GM18517 (cell line): ENCODE results near the gene RPH3AL.

Experiments used
- ATAC-seq: cut with Tn5 transposase; IDR thresholded peaks from one replicate; pipeline ENCODE4 v1.9.1; 2021; ENCODE audit warnings: mild to moderate bottlenecking, moderate library complexity; ENCODE audit not compliant: unreplicated experiment

Gene RPH3AL

DNA sequence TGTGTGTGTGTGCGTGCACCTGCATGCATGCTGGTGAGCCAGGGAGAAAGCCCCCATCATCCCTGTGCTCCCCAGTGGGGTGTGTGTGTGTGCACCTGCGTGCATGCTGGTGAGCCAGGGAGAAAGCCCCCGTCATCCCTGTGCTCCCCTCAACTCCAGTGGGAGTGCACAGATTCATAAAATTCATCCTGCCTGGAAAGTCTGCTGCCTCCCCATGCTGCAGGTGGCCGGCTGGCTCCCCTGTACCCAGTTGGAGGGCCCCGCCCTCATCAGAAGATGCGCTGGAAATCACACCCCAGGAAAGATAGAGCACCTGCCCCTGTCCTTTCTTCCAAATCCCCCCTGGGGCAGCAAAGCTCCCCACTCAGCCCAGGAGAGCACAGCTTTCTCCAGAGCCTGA, 86.4 kb downstream of the RPH3AL start:
- no peak for ATAC-seq

DNA sequence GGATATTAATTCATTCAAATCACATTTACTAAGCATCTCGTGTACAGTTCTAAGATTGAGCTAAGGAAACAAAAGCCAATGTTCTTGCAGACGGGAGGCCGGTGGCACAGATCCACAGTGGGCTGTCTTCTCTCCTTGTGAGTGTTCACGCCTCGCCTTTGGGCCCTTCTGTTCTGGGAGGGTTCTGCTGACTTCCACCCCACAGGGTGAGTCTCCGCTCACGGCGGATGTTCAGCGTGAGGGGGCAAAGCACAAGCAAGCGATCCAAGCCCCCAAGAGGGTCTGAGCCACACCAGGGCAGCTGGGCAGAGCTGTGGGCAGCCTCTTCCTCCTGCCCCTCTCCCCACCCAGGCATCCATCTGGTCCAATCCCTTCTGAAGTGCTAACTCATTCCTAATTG, 86.9 kb downstream of the RPH3AL start:
- no peak for ATAC-seq

DNA sequence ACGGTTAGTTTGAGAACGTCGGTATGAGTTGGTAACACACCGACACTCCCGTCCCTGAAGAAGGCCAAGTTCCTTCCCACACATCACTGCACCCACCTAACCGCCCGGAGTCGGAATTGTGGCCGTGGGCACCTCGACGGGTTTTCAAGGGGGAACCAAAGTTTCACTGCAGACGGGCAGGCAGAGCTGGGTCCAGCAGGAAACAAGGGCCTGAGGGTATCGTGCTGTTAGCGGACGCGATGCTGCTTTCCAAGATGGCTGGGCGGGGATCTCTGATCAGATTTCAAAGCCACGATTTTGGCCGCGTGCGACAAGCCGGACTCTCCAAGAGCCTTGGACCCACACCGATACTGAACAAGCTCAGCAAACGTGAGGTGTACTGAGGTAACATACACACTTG, 88.8 kb downstream of the RPH3AL start:
- no peak for ATAC-seq

DNA sequence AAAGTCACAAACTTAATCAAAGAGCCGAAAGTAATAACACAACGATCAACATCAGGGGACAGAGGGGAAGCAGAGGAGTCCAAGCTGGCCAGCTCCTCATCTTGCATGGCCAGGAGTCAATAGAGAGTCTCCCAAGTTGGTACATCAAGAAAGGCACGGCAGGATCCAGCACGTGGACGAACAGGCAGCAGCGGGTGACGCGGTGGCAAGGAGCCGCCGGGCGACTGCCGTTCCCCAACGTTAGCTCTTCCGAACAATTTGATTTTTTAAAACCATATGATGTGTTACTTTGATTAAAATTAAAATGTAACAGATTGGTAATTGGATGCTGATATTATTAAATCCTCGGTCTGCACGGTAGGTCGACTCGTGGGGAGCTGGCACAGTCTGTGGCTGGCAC, 89.3 kb downstream of the RPH3AL start:
- ATAC-seq = no peak

DNA sequence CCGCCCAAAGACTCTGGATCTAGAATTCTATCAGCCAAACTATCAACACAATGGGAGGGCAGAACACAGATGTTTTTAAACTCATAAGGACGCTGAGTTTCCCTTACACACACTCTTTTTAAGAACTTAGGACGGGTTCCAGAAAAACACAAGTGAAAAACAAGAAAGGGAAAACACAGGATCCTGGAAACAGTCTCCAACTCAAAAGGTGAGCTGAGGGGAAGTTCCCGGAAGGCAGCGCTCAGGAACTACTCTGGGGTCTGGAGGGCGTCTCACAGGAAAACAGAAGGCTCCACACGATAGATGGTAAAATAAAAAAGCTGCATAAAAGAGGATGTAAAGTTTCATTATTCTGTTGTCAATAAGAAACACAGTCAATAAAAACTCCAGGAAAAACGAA, 91.0 kb downstream of the RPH3AL start:
- no peak for ATAC-seq

DNA sequence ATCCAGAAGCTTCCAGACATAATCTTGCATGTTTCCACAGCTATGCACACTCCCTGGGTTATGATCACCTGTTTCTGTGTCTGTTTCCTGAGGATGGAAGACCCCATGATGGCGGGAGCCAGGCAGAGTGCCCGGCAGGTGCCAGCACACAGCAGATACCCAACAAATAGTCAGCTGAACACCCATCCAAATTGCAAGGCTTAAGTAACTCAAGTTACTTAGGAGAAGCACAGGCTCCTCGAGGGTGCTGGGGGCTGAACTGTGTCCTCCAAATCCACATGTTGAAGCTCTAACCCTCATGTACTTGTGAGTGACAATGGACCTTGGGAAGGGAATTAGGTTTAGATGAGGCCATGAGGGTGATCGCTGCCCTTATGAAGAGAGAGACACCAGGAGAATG, 91.7 kb downstream of the RPH3AL start:
- no peak for ATAC-seq

DNA sequence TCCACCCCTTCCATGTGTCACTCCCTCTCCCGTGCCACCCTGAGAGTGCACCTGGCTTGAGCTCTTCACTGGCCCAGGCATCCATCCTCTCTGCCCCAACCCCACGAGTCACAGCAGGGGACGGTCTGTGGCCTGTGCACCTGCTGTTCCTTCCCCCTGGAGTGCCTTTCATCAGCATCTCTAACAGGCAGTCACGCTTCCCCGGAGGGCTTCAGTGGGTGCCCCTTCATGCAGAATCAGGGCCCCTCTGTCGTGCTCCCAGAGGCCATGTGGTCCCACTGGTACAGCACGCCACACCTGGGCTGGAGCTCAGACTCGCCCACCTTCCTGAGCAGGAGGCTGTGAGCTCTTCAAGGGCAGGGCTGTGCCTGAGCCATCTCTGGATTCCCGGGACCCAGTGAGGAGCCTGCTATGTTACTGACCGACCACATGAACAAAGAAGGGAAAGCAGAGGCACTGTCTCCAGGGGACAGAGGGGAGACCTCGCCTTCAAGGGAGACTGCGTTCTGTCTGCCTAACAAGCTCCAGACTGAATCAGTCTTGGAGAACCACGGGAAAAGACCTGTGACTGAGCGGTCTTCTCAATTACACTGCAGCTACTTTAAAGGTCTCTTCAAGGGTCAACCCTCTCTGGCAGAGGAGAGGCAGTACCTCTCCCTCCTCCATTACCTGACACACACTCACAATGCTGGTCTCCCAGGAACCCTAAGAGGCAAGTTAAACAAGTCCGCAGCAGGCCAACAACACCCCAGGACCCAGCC, 92.4 kb downstream of the RPH3AL start:
- no peak for ATAC-seq

DNA sequence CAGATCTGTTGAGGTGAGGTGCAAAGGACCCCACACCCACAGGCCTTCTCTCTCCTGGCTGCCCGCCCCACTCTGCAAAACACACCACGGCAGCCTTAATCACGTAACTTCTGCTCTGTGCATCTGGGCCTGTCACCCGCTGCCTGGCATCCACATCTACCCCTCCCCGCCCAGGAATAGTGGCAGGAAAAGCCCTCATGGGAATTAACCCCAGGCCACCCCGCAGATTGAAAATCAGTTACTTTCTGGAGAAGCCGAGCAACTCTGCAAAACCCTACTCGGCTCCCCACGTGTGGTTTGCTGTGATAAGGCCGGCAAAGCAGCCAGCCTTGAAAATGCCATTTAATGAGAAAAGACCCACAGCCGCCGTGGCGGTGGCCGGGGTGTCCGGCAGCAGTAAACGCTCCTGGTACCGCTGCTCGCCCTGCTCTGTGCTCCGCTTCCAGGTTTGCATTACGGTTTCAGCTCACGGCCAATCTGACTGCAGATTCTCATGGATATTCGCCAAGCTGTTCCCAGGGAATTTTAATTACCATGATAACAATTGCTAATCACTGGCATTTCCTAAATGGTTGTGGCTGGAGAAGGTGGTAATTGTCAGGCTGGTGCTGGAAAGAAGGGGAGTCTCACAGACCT, 93.1 kb downstream of the RPH3AL start:
- ATAC-seq = no peak

DNA sequence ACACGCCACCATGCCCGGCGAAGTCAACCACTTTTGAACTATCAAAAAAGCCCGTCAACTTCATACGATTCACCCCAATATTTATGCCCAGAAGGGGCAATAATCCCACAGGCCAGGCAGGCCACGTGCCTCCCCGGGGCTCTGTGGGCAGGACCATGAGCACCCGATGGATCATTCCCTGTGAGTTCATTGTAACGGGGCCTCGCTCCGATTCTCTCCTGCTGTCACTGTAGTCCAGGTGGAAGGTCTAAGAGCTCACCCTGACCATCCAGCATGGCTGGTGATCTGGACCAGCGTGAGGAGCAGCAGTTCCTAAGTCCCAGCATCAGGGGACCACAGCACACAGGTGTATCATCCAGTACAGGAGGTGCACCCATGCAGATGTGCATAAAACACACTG, 93.7 kb downstream of the RPH3AL start:
- no peak for ATAC-seq

DNA sequence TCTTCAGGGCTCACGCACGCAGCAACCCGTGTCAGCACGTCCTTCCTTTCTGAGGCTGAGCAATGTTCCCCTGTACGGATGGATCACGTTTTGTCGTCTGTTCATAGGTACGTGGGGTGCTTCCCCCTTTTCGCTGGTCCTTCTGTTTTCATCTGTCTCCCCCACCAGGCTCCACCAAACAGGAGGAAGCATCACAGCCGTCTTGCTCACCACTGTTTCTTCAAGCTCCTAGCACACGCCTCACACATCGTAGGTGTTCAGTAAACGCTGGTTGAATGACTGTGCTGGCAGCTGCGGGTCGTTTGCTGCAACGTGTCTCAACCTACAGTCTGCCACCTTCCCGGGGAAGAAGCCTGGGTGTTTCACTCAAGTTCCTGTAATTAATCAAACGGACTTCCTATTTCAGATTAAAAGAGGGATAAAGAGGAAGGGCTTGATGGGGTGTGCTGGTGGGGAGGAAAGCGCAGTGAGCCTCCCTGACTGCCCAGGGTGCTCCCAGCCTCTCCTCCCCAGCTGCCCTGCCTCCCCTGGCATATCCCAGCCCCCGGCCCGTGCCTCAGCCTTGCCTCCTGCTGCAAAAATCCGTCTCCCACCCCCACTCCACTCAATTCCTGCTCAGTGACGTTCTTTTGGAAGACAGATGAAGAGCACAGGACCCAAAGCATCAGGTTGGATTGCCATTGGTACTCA, 94.4 kb downstream of the RPH3AL start:
- no peak for ATAC-seq

DNA sequence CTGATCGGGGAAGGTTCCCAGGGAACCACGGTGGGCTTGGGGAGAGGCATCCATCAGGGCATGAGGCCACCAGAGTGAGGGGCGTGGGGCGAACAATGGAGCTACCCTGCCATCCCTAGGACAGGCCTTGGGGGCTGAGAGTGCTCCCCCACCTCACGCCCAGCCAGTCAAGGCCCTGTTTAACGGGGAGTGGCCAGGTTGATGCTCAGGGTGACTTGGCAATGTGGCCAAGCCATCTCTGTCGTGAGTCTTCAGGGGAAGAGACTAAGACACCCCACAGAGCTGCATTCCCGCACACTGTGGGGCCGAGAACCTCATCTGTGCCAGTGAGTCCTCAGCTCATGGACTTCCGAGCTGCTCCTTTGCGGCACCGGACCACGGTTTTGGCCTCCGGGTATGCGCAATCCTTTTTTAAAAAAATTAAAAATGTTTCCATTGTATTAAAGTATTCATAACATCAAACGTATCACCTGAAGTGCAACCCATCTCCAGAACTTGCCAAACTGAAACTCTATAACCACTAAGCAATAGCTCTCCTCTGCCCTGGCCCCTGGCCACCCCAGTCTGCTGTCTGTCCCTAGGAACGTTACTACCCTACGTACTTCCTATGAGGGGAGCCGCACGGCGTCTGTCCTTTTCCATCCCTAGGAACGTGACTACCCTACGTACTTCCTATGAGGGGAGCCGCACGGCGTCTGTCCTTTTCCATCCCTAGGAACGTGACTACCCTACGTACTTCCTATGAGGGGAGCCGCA, 99.3 kb downstream of the RPH3AL start:
- no peak for ATAC-seq

DNA sequence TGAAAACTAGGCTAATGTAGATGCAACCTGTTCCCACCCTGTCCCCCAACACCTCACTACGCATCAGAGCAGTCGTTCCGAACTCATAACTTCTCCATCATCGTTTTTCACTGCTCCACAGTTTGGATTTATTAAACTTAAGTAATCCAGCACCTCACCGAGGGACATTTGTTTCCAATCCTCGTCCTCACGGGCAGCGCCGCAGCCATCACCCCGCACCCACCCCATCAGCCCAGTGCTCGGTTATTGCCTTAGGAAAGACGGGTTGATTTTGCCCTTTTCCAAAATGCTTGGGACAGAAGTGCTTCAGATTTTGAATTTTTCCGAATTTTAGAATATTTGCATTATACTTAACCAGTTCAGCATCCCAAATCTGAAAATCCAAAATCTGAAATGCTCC, 100.2 kb downstream of the RPH3AL start:
- no peak for ATAC-seq

DNA sequence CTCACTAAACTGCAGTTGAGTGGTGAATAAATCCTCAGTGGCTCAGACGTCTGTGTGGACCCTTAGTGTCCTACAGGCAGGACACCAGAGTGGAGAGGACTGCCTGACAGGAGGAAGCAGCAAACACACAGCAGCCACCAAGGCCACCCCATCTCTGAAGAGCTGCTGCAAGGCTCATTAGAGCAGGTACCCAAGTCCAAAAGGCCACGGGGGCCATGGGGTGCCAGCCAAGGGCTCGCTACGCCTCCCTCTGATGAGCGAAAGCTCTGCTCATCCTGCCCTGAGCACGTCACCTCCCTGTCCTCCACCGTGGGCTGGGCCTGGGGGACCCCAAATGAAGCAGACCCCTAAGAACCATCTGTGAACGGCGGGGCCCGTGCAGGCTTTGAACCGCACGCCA, 101.1 kb downstream of the RPH3AL start:
- ATAC-seq = no peak

DNA sequence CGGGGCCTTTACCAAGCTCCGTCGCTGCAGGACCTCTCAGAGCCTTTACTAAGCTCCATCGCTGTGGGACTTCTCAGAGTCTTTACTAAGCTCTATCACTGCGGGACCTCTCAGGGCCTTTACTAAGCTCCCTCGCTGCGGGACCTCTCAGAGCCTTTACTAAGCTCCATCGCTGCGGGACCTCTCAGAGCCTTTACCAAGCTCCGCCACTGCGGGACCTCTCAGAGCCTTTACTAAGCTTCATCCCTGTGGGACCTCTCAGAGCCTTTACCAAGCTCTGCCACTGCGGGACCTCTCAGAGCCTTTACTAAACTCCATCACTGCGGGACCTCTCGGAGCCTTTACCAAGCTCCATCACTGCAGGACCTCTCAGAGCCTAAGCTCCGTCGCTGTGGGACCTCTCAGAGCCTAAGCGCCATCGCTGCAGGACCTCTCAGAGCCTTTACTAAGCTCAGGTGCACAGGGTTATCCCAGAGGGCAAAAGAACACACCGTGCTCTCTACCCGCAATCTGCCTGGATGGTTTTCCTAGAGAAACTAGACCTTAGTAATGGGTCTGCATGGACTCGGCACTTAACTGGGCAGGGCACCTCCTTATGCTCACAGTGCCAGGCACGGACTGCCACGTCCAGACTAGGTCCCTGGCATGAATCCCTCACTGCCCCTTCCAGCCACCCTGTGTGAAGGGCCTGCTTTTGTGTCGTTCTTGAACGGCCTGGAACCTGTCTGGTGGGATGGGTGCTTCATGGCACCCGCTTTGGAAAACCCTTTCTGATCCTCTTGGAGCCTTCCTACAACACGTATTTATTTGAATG, 101.9 kb downstream of the RPH3AL start:
- ATAC-seq = no peak

DNA sequence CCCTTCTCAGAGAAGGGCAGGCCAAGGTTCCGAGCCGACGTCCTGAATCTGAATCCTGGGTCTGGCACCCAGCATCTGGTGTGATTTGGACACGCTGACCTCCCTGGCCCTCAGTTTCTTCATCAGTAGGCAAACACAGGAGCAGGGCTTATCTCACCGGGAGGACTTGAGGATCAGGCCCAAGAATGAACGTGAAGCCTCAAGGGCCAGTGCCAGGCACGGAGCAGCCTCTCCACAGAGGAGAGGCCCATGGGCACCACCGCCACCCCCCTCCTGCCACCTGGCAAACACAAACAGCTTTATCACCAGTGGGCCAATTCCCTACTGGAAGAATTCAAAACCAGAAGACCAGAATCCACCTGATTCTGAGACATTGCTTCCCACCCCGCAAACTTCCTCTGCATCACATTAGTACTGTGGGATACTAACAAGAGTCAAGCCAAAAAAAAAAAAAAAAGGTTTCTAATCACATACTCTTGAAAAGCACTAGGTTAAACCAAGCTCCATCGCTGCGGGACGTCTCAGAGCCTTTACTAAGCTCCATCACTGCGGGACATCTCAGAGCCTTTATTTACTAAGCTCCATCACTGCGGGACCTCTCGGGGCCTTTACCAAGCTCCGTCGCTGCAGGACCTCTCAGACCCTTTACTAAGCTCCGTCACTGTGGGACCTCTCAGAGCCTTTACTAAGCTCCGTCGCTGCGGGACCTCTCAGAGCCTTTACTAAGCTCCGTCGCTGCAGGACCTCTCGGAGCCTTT, 103.2 kb downstream of the RPH3AL start:
- ATAC-seq = no peak

DNA sequence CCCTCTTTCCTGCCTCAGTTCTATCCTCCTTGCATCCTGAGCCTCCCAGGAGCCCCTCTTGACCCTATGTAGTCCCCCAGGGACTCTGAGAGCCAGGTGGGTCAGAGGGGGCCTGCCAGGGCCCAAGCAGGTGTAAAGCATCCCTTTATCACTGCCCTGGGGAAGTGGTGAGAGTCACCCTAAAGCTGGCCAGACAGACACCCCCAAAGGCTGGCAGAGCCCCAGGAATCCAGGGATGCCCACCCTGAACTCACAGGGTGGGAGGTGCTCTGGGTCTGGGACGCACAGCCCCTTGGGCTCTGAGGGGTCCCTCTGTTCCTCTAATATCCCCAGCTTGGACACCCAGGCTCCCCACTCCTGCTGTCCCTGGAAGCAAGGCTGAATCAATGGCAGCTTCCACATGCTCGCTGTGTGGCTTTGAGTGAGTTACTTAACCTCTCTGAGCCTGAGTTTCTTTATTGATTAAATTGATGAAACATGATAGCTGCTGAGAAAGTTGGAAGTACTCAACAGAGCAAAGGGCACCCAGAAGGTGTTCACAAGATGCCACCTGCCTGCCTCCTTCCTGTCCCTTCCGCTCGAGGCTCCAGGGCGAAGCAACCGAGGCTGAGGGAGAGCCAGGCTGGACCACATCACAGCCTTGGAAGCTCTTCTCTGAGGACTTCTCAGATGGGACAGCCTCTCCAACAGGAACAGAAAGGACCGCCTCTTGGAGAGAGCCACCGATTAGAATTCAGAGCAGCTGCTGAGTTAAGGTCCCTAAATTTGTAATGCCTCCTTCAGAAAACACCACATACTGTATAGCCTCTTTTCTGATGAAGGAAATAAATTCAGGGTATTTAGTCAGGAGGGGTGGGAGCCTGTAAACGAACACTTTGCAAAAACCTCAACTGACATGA, 104.0 kb downstream of the RPH3AL start:
- ATAC-seq = no peak

DNA sequence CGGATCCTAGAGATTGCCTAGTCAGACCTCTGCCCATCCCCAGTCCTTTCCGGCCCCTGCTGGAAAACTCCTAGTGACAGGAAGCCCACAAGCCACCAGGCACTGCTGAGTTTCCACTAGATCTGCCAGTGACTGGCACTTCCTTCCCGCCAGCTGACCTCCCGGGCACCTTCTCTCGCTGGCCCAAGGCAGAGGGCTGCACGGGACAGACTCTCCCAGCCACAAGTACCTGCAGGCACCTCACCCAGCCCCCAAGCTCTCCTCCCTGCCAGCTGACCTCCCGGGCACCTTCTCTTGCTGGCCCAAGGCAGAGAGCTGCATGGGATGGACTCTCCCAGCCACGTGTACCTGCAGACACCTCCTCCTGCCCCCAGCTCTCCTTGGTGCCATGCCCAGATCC, 104.8 kb downstream of the RPH3AL start:
- no peak for ATAC-seq

DNA sequence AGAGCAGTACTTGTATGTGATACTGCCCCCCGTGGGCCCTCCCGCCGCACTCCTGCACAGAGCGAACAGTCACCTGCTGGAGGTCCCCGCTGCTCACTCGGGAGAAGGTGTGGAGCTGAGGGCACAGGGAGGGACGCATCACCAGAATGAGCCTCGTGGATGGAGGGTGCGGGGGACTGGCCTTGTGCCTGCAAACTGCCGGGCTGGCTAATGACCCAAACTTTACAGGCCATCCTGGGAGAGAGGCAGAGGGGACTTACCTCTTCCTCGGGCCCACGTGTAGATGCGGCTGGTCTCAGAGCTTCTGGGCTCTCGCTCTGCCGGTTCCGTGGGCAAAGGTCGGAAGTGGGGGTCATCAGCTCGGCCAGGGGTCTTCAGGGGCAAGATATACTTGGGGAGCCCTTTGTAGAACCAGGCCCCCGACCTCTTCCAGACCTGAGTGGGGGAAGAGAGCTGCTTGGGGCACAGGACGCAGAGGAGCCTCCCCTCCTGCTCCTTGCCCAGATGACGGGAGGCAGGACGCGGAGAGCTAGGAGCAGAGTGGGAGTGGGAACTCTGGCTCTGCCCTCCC, 105.7 kb downstream of the RPH3AL start:
- no peak for ATAC-seq

DNA sequence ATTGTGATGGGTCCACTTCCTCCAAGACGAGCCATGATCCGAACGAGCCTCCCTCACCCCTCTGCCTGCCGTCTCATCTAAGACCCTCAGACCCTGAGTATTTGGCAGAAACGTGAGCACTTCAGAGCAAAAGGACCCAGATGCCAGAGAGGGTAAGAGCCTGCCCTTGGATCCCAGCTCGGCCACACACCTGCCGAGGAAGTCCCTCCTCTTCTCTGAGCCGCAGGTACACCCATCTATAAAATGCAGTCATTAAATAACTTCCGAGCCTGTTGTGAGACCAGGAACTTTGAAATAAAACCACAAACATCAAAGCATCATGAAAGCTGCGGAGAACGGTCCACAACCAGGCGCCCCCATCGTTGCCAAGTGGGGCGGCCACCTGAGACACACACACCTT, 106.4 kb downstream of the RPH3AL start:
- ATAC-seq = no peak
